ENCODE results near the gene CD58.

Gene CD58

DNA sequence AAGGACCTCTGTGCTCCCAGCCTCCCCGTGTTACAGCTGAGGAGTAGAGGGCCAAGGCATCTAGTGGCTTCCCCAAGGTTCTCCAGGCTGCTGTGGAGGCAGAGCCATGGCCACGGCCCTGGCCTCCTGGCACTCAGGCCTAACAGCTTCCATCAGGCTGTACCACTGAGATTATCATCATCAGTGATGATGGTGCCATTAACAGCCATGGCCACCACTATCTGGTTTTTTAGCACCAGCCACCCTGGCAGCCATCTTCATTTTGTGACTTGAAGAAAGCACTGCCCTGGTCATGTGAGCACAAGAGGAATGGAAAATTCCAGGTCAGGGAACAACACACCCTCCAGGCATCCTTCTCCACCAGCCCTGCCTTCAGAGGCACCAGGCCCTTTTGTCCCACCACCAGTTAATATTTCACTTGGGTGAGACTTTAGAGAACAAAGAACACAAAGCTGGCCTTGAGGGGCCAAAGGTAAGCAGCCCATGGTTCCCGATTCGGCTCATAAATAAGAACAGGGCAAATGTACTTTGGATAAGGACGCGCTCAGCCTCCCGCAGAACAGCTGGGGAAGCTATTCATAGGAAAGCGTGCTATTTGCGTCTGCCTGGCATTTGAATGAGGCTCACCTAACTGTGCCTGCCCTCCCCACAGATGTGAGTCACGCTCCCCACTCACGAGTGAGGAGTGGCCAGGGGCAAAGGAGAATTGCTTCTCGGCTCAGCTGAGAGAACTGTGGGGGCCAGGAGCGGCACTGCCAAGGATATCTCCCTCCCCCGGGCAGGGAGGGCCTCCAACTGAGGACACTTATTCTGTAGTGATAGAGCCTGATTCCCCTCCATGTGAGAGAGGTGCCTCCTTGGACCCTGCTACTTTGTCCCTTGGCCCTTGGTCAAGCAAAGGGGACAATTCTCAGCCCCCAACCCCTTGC, 95.6 kb downstream of the CD58 start:
- no peaks in the 10 kb centered on the region for H3K36me3 ChIP-seq (ENCODE audit: control insufficient read depth, insufficient read depth, low read length)
- no peak overlapping the region for H3K4me3 ChIP-seq (ENCODE audit: insufficient read depth, low read depth, low read length, poor library complexity, severe bottlenecking)
- H3K4me1 ChIP-seq (ENCODE audit: control insufficient read depth, insufficient read depth, low read length, poor library complexity, severe bottlenecking) = no peaks in the 10 kb centered on the region
- no peaks in the 10 kb centered on the region for H3K9me3 ChIP-seq (ENCODE audit: control insufficient read depth, low read length)
- no peaks in the 10 kb centered on the region for H3K27me3 ChIP-seq (replicated peaks; ENCODE audit: control insufficient read depth, insufficient read depth, low read length, poor library complexity, severe bottlenecking)
- no peak for DNase-seq
- no peak overlapping the region for H3K27ac ChIP-seq (ENCODE audit: insufficient read depth, low read length, poor library complexity, severe bottlenecking)

DNA sequence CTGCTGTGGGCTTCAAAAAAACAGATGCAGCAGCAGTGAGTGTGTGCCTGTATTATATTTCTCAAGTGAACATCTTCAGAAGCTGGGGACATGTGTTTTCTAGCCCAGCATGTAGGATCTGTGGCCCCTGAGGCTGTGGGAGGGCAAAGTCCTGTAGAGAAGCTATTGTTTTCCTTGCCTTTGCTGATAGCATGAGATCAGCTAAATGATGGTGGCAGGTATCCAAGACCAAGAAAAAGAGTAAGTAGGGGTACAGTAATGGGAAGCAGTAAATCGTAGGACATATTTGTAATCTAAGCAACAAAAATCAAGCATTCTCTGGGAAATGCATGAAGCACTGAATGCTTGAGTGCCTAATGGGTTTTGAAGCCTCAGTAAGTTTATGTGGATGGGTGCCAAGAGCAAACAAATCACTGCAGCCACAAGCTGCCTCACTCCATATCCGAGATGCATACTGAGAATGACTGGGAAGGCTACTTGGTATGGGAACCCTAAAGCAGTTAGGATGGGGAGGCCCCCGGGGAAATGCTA, 98.3 kb downstream of the CD58 start:
- no peaks in the 10 kb centered on the region for H3K27me3 ChIP-seq (replicated peaks; ENCODE audit: control insufficient read depth, insufficient read depth, low read length, poor library complexity, severe bottlenecking)
- H3K36me3 ChIP-seq (ENCODE audit: control insufficient read depth, insufficient read depth, low read length) = no peaks in the 10 kb centered on the region
- H3K4me1 ChIP-seq (ENCODE audit: control insufficient read depth, insufficient read depth, low read length, poor library complexity, severe bottlenecking) = no peaks in the 10 kb centered on the region
- no peaks in the 10 kb centered on the region for H3K9me3 ChIP-seq (ENCODE audit: control insufficient read depth, low read length)
- no peak for DNase-seq
- H3K27ac ChIP-seq (ENCODE audit: insufficient read depth, low read length, poor library complexity, severe bottlenecking) = no peak overlapping the region
- H3K4me3 ChIP-seq (ENCODE audit: insufficient read depth, low read depth, low read length, poor library complexity, severe bottlenecking) = no peak overlapping the region

DNA sequence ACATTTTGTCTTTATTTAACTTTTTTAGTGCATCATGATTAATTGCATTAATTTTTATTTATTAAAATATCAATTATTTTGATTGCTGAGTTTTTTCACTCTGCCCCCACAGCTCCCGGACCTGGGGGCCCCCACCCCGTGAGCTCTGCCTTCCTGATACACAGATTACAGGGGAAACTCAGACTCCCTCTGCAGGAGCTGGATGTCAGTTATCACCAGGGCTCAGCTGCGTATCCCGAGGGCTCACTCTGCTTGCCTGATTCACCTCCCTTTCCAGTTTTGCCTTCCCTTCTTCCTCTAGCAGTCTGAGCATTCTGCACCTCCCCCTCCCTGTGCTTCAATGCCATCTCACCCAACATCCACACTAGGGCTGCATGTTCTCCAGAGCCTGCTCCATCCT, 99.6 kb downstream of the CD58 start:
- no peak overlapping the region for H3K4me3 ChIP-seq (ENCODE audit: insufficient read depth, low read depth, low read length, poor library complexity, severe bottlenecking)
- DNase-seq = no peak

DNA sequence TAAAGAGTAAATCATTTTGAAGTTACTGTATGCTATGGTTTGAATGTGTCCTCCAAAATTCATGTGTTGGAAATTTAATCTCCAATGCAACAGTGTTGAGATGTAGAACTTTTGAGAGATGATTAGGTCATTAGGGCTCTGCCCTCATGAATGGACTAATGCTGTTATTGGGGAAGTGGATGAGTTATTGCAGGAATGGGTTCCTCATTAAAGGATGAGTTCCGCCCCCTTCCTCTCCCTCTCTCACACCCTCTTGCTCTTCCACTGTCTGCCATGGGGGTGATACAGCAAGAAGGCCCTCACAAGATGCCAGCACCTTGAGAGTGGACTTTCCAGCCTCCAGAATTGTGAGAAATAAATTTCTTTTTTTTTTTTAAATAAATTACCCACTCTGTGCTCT, 100.2 kb downstream of the CD58 start:
- no peaks in the 10 kb centered on the region for H3K36me3 ChIP-seq (ENCODE audit: control insufficient read depth, insufficient read depth, low read length)
- no peaks in the 10 kb centered on the region for H3K4me1 ChIP-seq (ENCODE audit: control insufficient read depth, insufficient read depth, low read length, poor library complexity, severe bottlenecking)
- H3K4me3 ChIP-seq (ENCODE audit: insufficient read depth, low read depth, low read length, poor library complexity, severe bottlenecking) = no peak overlapping the region
- no peaks in the 10 kb centered on the region for H3K27me3 ChIP-seq (replicated peaks; ENCODE audit: control insufficient read depth, insufficient read depth, low read length, poor library complexity, severe bottlenecking)
- no peak for DNase-seq
- H3K9me3 ChIP-seq (ENCODE audit: control insufficient read depth, low read length) = no peaks in the 10 kb centered on the region
- no peak overlapping the region for H3K27ac ChIP-seq (ENCODE audit: insufficient read depth, low read length, poor library complexity, severe bottlenecking)

More for the DNA sequence above, 99.6 kb downstream of the CD58 start:
- Histone ChIP-seq H3K9me3 (ENCODE audit: control insufficient read depth, low read length) (no peaks in the 10 kb centered on the region), H3K27me3 (replicated peaks; ENCODE audit: control insufficient read depth, insufficient read depth, low read length, poor library complexity, severe bottlenecking) (no peaks in the 10 kb centered on the region), H3K4me1 (ENCODE audit: control insufficient read depth, insufficient read depth, low read length, poor library complexity, severe bottlenecking) (no peaks in the 10 kb centered on the region), H3K36me3 (ENCODE audit: control insufficient read depth, insufficient read depth, low read length) (no peaks in the 10 kb centered on the region), H3K27ac (ENCODE audit: insufficient read depth, low read length, poor library complexity, severe bottlenecking) (no peak overlapping the region)

DNA sequence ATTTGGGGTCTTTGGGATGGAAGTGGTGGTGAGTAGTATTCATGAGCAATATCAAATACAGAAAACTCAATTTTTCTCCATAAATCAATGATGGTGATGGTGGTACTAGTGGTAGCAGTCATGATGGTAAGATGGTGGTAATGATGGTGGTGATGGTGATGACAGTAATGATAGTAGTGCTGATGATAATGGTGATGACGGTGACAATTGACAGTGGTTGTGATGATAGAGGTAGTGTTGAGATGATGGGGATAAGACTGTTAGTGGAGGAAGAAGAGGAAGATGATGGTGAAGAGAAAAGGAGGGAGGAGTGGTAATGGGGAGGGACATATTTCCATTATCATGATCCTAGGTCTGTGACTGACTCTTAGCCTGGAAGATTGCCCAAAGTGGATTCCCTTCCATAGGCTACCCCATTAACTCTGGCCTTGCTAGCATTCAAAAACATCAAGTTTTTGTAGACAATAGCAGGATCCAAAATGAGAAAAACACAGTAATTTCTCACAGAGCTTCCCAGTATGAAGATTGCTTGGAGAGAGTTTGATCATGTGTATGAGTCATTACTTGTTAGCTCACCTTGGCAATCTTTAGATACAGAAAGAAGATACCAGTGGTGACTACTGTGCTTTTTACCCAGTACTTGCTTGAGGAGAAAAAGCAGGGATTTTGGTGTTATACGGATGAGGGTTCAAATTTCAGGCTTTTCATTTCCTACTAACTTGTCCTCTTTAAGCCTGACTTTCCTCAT, 103.8 kb downstream of the CD58 start:
- Histone ChIP-seq H3K27ac (ENCODE audit: insufficient read depth, low read length, poor library complexity, severe bottlenecking) (no peak overlapping the region), H3K36me3 (ENCODE audit: control insufficient read depth, insufficient read depth, low read length) (no peaks in the 10 kb centered on the region), H3K4me3 (ENCODE audit: insufficient read depth, low read depth, low read length, poor library complexity, severe bottlenecking) (no peak overlapping the region), H3K4me1 (ENCODE audit: control insufficient read depth, insufficient read depth, low read length, poor library complexity, severe bottlenecking) (no peaks in the 10 kb centered on the region), H3K27me3 (replicated peaks; ENCODE audit: control insufficient read depth, insufficient read depth, low read length, poor library complexity, severe bottlenecking) (no peaks in the 10 kb centered on the region), H3K9me3 (ENCODE audit: control insufficient read depth, low read length) (no peaks in the 10 kb centered on the region)
- no peak for DNase-seq

DNA sequence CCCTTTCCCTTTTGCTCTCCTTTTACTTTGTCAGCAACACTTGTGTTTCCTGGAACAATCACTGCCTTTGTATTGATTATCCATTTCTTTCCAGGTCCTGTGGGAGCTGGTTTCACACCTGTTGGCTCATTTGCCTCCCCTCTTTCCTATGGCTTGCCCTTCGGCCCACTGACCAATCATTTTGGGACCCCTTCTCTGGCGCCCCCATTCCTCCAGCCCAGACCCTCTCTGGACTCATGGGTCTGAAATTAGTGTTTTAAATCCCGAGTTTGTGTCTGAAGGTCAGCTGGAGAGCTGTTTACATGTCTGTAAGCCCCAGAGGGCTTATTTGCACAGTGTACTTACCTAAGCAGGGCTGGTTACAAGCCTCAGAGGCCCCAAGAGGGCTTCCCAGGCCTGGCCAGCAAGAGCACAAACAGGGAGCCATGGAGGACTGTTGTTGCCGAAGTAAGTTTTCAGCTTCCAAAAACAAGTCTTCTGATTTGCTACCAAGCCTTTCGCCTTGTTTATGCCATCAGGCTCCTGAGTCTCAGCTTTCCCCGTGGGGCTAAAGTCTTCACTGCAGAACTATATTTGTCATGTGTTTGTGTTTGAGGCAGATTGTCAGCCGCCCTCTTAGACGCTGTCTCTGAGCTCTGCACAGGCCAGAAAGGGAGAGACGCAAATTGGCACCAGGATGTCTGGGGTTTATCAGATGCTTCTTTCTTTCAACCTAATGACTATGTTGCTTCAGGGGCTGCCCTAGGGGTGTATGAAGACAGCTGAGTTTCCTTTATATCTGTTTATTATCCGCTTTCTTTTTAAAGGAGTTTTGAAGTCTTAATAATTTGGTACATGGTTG, 104.8 kb downstream of the CD58 start:
- Histone ChIP-seq H3K4me3 (ENCODE audit: insufficient read depth, low read depth, low read length, poor library complexity, severe bottlenecking) (no peak overlapping the region), H3K4me1 (ENCODE audit: control insufficient read depth, insufficient read depth, low read length, poor library complexity, severe bottlenecking) (no peaks in the 10 kb centered on the region), H3K36me3 (ENCODE audit: control insufficient read depth, insufficient read depth, low read length) (no peaks in the 10 kb centered on the region), H3K27me3 (replicated peaks; ENCODE audit: control insufficient read depth, insufficient read depth, low read length, poor library complexity, severe bottlenecking) (no peaks in the 10 kb centered on the region), H3K9me3 (ENCODE audit: control insufficient read depth, low read length) (no peaks in the 10 kb centered on the region), H3K27ac (ENCODE audit: insufficient read depth, low read length, poor library complexity, severe bottlenecking) (no peak overlapping the region)
- DNase-seq = no peak

DNA sequence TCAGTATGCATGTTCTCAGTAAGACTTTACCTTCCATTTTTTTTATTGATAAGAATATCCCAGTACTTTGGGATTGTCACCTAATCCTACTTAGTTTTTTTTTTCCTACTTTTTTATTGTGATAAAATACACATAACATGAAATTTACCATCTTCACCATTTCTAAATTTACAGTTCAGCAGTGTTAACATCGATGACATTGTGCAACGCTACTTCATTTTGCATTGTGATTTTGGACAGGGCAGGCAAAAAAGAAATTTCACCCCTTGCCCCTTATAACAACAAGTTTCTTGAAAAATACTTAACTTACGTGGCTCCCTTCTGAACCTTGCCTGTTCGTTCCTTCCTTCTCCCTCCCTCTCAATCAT, 105.4 kb downstream of the CD58 start:
- Histone ChIP-seq H3K36me3 (ENCODE audit: control insufficient read depth, insufficient read depth, low read length) (no peaks in the 10 kb centered on the region), H3K4me3 (ENCODE audit: insufficient read depth, low read depth, low read length, poor library complexity, severe bottlenecking) (no peak overlapping the region), H3K27me3 (replicated peaks; ENCODE audit: control insufficient read depth, insufficient read depth, low read length, poor library complexity, severe bottlenecking) (no peaks in the 10 kb centered on the region), H3K4me1 (ENCODE audit: control insufficient read depth, insufficient read depth, low read length, poor library complexity, severe bottlenecking) (no peaks in the 10 kb centered on the region), H3K9me3 (ENCODE audit: control insufficient read depth, low read length) (no peaks in the 10 kb centered on the region), H3K27ac (ENCODE audit: insufficient read depth, low read length, poor library complexity, severe bottlenecking) (no peak overlapping the region)
- no peak for DNase-seq
